Measurements from ENCODE around the gene STK11.

STK11 gene

DNA sequence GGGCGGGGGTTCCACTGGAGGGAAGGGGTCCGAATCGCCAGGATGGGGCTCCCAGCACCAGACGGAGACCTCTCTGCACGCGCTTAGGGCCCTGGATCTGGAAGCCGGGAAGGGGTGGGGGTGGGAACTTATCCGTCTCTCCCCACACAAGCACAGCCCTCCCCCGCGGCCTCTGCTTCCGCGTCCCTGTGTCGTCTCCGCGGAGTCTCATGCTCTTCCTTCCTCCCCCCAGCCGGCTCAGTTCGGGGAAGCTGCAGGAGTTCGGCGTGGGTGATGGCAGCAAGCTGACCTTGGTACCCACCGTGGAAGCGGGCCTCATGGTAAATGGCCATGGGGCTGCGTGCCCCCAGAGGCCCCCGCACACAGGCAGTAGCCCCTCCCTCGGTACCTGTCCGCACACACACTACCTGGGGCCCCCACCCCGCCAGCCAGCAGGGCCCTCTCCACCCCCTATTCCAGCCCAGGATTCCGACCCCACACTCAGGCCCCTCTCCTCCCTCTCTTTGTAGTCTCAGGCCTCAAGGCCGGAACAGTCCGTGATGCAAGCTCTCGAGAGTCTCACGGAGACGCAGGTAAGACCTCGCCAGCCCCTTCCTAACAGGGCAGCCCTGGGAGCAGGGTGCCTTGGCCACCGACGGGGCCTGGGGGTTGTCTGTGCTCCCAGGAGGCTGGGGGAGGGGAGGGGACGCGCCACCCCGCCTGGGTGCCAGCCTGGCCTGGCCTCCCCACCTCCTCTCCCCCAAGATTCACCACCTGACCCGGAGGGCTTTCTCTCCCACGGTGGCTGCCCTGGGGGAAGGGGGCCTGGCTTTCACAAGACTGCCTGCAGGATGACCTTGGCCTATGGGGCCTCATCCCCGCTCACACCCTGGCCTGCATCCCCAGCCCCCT, 46.0 kb downstream of the STK11 start:
- no peak for DNase-seq (ENCODE audit: low read depth)

- DNase-seq (ENCODE audit: low read depth): no peak
These were observed 46.7 kb downstream of the STK11 start for GRCh38 chr19:1252221-1252820.

DNA sequence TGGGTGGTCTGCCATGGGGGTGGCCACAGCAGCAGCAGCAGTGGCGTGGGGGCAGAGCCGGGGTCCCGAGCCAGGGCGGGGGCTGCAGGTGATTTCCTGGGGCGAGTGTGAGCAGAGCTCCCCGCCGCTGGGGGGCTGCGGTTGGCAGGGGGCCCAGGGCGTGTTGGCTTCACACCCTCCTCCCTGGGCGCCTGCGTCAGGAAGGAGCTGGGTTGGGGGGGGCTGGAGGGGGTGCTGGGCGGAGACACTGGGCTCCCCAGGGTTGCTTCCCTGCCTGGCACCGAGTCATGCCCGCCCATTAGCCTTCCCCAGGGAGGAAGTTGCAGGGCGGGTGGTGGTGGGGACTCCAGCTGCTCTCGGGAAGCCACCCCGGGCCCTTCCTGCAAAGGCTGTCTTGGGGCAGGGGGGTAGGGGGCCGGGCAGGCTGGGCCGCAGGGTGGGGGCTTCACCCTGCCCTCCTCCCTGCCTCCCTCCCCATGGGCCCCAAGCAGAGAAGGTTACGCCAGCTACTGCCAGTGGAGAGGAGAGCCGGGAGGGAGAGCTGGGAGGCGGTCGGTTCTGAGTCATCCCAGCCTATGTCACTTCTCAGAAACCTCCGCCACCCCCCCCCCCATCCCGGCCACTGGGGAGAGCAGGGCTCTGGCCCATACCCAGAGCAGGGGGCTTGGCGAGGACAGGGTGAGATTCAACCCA, 47.4 kb downstream of the STK11 start:
- DNase-seq (ENCODE audit: low read depth): no peak

- DNase-seq (ENCODE audit: low read depth): no peak
These were observed 48.0 kb downstream of the STK11 start for GRCh38 chr19:1253514-1254080.

GRCh38 chr19:1254081-1254527, 48.5 kb downstream of the STK11 start:
- DNase-seq (ENCODE audit: low read depth): no peak

- DNase-seq (ENCODE audit: low read depth): no peak
These were observed 49.1 kb downstream of the STK11 start for GRCh38 chr19:1254530-1255185.

DNA sequence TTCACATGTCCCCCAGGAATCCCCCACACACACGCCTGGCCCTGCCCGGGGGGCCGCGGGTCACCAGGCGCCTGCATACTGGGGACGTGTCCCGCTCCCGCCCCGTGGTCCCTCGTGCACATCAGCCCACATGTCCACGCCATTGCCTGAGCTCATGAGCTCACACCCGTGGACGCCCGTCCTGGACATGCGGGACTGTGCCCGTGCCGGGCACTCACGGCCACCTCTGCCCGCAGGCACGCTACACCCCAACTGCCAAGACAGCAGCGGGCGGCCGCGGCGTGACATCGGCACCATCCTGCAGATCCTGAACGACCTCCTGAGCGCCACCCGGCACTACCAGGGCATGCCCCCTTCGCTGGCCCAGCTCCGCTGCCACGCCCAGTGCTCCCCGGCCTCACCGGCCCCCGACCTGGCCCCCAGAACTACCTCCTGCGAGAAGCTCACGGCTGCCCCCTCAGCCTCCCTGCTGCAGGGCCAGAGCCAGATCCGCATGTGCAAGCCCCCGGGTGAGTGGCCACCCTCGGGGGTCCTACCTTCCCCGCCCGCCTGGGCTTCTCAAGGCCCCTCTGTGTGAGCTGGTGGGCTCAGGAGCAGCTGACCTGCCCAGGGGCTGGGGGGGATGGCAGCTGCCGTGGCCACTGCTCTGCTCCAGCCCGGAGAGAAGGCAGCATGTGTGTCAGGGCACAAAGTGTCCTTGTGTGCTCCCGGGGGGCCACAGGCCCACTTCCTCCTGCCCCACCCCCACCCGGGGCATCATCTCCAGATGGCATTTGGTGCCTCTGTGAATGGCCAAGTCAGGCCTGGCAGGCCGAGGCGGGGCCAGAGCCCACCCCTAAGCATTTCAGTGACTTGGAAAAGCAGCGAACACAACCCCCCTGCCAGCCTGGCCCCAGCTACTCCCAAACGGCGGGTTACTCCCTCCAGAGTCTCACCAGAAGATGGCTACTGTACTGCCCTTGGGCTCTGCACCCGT, 49.9 kb downstream of the STK11 start:
- DNase-seq (ENCODE audit: low read depth): no peak

GRCh38 chr19:1256646-1257474, 51.3 kb downstream of the STK11 start:
- DNase-seq (ENCODE audit: low read depth): no peak

DNA sequence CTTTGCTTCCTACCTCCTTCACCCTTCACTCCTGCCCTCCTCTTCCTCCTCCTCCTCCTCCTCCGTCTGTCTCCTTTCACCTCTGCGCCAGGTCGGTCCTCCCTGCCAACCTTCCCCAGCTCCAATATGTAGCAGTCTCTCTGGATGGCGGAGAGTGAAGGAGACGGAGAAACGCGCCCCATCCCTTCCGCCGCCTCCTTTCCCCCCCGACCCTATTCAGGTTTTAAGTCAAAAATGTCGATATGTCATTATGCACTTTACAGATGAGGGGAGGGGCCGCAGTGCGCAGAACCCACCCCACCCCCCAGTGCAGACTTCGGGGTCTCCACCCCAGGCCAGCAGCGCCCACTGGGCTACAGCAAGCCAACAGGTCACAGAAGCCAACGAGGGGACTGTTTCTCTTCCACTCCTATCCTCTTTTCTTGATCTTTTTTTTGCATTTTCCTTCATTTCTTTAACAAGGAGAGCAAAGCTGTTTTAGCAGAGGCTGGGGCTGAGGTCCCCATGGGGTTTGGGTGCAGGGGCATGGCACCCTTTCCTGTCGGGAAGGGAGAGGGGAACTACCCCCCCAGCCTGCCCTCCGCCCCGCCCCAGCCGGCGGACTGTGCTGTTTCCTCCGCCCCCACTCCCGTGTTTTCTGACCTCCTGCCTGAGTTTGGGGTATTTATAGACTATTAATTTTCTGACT, 52.0 kb downstream of the STK11 start:
- no peak for DNase-seq (ENCODE audit: low read depth)

DNA sequence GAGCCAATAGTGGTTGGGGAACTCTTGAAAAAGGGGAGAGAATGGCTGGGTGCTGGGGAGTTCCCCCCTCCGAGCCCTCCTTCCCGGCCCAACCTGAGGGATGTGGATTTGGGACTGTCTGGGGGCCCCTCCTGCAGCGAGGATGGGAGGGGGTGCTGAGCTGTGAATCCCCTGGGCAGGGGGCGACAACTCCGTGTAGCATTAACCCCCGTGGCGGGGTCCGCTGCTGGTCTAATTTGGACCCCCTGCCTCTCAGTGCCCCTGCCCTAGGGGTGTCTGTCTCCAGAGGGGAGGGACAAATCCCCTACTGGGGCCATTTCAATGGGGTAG, 52.5 kb downstream of the STK11 start:
- DNase-seq (ENCODE audit: low read depth): no peak

- DNase-seq (ENCODE audit: low read depth): no peak
These were observed 53.2 kb downstream of the STK11 start for GRCh38 chr19:1258707-1259205.

DNA sequence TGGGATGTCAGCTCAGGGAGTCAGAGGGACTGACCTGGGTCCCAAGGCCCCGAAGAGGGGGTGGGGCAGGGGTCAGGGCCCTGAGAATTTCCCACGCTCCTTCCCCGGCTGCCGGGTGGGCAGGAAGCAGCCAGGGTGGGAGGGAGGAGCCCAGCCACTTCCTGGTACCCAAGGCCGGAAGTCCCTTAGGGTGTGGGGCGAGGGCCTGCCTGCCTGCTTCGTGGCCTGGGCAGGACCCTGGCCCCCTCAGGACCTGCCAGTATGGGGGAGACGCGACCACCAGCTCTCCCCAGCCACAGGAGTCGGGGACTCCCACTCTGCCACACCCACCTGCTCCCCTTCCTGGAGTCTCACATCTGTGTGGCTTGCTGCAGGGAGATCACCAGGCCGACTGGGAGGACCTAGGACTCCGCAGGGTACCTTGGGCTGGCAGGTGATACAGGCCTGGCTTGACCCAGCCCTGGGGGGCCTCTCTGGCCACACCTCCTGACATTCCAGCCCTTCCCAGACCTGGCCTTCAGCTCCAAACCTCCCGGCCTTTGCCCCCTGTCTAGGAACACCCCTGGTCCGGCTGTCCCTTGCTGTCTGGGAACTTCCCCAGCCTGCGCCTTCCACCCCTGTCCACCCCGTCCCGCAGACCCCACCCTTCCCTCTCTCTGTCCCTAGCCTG, 53.8 kb downstream of the STK11 start:
- no peak for DNase-seq (ENCODE audit: low read depth)

- DNase-seq (ENCODE audit: low read depth): no peak
These were observed 54.5 kb downstream of the STK11 start for GRCh38 chr19:1259876-1260748.

- peak; percentile 90 for DNase-seq (ENCODE audit: low read depth)
These were observed 55.4 kb downstream of the STK11 start for GRCh38 chr19:1260749-1261537.

DNA sequence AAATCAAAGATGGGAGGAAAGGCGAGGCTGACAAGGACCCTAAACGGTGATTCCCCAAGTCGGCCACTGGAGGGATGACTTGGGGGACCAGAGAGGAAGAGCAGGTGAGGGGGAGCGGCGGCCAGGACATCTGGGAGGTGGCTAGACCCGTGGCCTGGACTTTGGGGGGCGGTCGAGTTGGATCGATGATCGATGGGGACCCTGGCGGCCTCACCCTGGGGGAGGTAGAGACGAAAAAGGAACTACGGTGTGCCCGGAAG, 55.9 kb downstream of the STK11 start:
- DNase-seq (ENCODE audit: low read depth): no peak

GRCh38 chr19:1261798-1262622, 56.4 kb downstream of the STK11 start:
- no peak for DNase-seq (ENCODE audit: low read depth)

All from stimulated activated CD8-positive, alpha-beta memory T cell treated with anti-CD3 and anti-CD28 coated beads, Interleukin-7, amount 100 ng/mL, for 24 hours (primary cell).